ENCODE results near the gene WBP1.

Gene WBP1

DNA sequence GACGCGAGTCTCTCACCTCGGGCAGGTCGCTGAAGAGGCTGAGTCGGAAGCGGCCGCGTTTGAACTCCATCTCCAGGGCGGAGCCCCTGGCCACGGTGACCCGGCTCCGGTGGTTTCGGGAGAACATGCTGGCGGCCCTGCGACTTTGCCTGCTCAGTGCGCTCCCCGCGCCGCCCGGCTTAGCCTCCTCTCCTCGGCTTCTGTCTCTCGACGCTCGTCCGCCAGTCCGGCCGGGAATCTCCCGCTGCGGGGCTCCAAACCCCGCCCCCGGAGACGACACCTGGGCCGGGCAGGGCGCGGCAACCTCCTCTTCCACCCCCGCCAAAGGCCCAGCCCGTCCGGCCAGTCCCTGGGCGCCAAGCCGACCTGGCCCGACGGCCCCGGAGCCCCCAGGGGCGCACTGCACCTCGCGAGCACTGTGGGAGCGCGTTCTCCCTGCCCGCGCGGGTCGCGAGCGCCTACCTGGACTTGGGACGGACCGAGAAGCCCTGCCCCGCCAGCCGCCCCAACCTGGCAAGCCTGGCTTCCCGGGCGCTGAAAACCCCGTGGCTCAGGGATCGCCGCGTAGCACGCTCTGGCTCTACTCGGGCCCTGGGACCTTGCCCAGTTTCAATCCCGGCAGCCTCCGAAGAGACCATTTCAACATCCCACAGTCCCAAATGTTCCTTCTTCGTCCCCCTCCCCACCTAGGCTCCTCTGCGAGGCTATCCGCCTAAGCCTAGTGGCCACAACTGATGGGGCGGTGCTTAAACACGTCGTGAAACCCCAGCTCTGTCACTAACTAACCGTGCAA lies 16.4 kb upstream of the WBP1 start, which contains the start of gene RTKN:
Gene RTKN (minus strand): TSS at position 248 of the 793 bp plus-strand sequence. CDS start 121 bp downstream, at position 127.
- TF ChIP-seq, protein P1, sequence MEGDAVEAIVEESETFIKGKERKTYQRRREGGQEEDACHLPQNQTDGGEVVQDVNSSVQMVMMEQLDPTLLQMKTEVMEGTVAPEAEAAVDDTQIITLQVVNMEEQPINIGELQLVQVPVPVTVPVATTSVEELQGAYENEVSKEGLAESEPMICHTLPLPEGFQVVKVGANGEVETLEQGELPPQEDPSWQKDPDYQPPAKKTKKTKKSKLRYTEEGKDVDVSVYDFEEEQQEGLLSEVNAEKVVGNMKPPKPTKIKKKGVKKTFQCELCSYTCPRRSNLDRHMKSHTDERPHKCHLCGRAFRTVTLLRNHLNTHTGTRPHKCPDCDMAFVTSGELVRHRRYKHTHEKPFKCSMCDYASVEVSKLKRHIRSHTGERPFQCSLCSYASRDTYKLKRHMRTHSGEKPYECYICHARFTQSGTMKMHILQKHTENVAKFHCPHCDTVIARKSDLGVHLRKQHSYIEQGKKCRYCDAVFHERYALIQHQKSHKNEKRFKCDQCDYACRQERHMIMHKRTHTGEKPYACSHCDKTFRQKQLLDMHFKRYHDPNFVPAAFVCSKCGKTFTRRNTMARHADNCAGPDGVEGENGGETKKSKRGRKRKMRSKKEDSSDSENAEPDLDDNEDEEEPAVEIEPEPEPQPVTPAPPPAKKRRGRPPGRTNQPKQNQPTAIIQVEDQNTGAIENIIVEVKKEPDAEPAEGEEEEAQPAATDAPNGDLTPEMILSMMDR (IDR thresholded peaks at IDR 0.05): no peak

DNA sequence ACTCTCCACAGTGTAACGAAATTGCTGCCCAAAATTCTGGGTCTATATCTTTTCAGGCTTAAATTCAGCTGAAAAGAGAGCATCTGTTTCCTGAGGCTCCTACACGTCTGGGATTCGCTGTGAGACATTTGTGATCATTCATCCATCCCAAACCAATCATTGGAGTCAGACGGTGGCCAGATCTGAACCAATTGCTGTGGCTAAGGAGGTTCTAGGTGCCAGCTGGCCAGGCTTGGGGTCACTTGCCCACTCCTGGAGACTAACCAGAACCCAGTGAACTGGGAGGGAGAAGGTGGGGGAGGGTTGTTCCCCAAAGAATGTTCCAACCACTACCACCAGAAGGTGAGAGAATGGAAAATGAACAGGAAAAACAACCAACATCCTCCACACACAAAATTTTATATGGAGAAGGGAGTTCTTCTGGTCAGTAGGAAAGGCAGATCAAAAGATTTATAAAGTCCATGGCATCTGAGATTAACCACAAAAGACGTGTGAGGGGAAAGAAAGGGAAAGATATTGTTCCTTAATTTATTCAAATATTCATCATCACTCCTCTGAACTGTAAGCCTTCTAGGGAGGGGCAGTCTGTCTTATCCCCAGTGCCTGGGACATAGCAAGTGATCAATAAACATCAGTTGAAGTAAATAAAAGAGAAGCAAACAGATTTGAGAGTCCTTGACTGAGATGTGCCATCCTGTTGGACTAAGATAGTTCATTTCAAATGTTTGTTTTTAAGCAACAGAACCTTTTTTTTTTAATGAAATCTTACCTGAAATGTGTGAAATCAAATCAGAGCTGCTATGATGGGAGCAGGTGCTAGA lies 13.5 kb upstream of the WBP1 start:
- TF ChIP-seq, protein P1 (IDR thresholded peaks at IDR 0.05): no peak

DNA sequence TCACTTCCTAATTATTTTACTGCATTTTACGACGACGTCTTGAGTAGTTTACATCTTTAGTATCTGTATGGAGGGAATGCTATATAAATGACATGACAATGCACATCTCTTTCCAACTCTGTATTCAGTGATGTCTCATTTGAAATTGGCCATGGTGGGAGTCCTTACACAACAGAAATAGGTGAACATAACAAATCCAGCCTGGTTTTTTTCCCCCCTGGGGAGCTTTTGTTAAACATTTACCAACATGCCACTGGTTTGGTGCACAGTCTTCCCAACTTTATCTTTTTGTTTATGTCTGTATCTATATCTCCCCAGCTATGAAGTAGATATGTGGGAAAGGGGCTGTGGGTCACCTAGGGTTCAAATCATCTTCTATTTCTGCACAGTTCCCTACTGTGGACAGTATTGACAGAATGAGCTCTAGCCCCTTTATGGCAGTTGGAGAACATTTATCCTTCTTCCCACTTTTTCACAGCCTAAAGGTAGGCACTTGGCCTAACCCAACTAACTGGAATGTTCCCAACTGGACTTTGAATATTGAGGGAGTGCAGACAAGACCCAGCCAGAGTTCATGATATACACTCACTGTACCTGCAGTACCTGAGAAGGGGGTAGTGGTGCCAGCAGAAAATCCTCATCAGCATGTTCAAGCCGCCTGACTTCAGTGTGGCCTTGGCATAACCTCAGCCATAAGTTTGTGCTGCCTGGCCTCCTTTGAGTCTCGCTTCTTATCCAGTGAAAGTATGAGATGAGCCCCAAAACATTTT lies 10.8 kb upstream of the WBP1 start:
- TF ChIP-seq, protein P1 (IDR thresholded peaks at IDR 0.05): no peak

DNA sequence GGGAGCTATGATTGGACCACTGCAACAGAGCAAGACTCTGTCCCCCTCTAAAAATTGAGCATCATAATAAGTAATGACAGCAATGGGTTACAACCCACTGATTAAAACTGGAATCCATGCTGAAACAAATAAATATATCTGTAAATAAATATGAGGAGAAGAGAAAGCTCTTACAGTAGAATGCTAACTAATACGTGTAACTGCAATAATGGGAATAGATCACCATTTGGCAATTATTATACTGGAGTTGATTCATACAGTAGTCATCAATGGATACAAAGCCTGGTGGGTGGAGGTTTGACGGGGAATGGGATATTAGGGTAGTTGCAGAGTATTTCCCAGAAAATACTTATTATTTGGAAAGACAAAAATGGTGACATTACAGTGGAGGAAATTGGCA lies 9.5 kb upstream of the WBP1 start:
- TF ChIP-seq, protein P1 (IDR thresholded peaks at IDR 0.05): no peak

DNA sequence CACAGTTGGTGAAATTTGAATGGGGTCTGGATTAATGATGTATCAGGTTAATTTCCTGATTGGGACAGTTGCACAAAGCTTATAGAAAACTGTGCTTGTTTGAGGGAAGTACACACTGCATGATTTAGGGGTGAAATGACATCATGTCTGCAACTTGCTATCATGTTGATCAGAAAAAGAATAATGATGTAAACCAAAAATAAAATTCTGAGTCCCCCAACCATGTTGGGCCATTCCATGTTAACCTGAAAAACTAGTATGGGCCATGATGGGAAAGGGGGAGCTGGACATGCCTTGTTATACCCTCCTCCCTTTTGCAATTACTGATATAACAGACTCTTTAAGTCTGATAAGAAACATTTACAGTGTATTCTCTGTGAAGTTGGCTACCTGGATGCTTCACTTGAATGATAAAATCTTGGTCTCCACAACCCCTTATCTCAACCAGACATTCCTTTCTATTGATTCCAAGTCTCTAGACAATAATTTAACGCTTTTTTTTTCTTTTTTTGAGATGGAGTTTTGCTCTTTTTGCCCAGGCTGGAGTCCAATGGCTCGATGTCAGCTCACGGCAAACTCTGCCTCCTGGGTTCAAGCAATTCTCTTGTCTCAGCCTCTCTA lies 7.6 kb upstream of the WBP1 start:
- TF ChIP-seq, protein P1 (IDR thresholded peaks at IDR 0.05): no peak

DNA sequence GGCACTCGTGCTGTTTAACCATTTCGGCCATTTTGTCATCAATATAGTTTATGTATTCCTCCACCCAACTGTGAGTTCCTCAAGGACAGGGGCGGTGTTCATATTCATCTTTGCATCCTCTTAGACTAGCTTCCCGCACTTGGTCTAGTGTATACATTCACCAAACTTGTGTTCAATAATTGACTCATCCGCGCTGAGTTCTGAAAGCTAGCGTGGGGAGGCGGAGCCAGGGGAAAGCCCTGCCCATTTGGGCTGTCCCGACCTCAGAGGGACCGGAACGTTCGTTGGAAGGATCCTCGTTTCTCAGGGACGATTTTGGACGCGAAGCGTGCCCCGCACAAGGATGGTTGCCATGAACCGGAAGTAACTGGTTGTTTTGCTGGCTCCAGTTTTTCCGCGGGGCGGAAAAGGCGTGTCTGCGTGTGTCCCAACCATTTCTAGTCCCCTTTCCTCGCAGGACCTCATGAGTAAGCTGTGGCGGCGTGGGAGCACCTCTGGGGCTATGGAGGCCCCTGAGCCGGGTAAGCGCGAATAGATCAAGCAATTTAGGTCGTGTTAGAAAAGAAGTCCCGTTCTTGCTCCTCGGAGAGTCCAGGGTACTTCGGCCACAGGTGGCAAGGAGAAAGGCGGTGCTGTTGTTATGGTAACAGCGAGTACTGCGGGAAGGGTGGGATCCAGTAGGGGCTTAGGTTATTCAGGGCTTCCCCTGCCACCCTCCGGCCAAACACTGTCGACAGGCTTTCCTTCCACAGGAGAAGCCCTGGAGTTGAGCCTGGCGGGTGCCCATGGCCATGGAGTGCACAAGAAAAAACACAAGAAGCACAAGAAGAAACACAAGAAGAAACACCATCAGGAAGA lies 3.4 kb upstream of the WBP1 start, which contains the start of gene INO80B:
Gene INO80B (plus strand): TSS at position 434 of the 858 bp plus-strand sequence. CDS start 30 bp downstream, at position 464.
- TF ChIP-seq, protein P1 (IDR thresholded peaks at IDR 0.05): no peak

Measured in LNCAP (cell line).